Effector memory CD4-positive, alpha-beta T cell (primary cell): ENCODE measurements around the gene EPB41L4A.
A peak's percentile ranks its signal among the peaks of the same experiment; 100 is the strongest.

Experiments used
- DNase-seq, 3 donors: peaks; one replicate each; pipeline ENCODE4 v3.0.0-alpha.2; 2020
- H3K27ac ChIP-seq: 2 replicates; pipeline ENCODE4 v1.7.0; 2013; ENCODE audit warnings: mild to moderate bottlenecking, low read length, moderate library complexity; ENCODE audit not compliant: insufficient read depth, poor library complexity, severe bottlenecking
- H3K27me3 ChIP-seq: replicated peaks from 2 replicates; pipeline ENCODE4 v1.7.0; 2013; ENCODE audit warnings: mild to moderate bottlenecking, low read length; ENCODE audit not compliant: insufficient read depth, control insufficient read depth, poor library complexity, severe bottlenecking
- H3K36me3 ChIP-seq: 2 replicates; pipeline ENCODE4 v1.7.0; 2013; ENCODE audit warnings: mild to moderate bottlenecking, low read length, moderate library complexity; ENCODE audit not compliant: control insufficient read depth, insufficient read depth
- H3K4me1 ChIP-seq: 2 replicates; pipeline ENCODE4 v1.7.0; 2013; ENCODE audit warnings: low read length, mild to moderate bottlenecking; ENCODE audit not compliant: control insufficient read depth, insufficient read depth, poor library complexity, severe bottlenecking
- H3K4me3 ChIP-seq: 2 replicates; pipeline ENCODE4 v1.7.0; 2013; ENCODE audit warnings: low read length, low read depth, mild to moderate bottlenecking; ENCODE audit not compliant: insufficient read depth, poor library complexity, severe bottlenecking
- H3K9me3 ChIP-seq: 2 replicates; pipeline ENCODE4 v1.7.0; 2013; ENCODE audit warnings: mild to moderate bottlenecking, low read length, moderate library complexity; ENCODE audit not compliant: control insufficient read depth

Gene EPB41L4A

GRCh38 chr5:112186401-112186990, 232.6 kb downstream of the EPB41L4A start:
- Histone ChIP-seq H3K27ac (no peak overlapping the region), H3K36me3 (no peaks in the 10 kb centered on the region), H3K4me3 (no peak overlapping the region), H3K4me1 (no peaks in the 10 kb centered on the region), H3K27me3 (no peaks in the 10 kb centered on the region), H3K9me3 (no peaks in the 10 kb centered on the region)
- no peak for DNase-seq

GRCh38 chr5:112183874-112184273, 235.2 kb downstream of the EPB41L4A start:
- no peak overlapping the region for H3K27ac ChIP-seq
- no peaks in the 10 kb centered on the region for H3K36me3 ChIP-seq
- no peaks in the 10 kb centered on the region for H3K4me1 ChIP-seq
- no peaks in the 10 kb centered on the region for H3K27me3 ChIP-seq
- H3K4me3 ChIP-seq: no peak overlapping the region
- no peak for DNase-seq
- no peaks in the 10 kb centered on the region for H3K9me3 ChIP-seq

- no peaks in the 10 kb centered on the region for H3K36me3 ChIP-seq
- no peaks in the 10 kb centered on the region for H3K27me3 ChIP-seq
- H3K27ac ChIP-seq: no peak overlapping the region
- H3K4me1 ChIP-seq: no peaks in the 10 kb centered on the region
- no peaks in the 10 kb centered on the region for H3K9me3 ChIP-seq
- DNase-seq: no peak
- no peak overlapping the region for H3K4me3 ChIP-seq
Measured at GRCh38 chr5:112183103-112183711, 235.9 kb downstream of the EPB41L4A start.

- no peaks in the 10 kb centered on the region for H3K9me3 ChIP-seq
- no peak for DNase-seq
- H3K36me3 ChIP-seq: no peaks in the 10 kb centered on the region
- H3K4me3 ChIP-seq: no peak overlapping the region
- no peaks in the 10 kb centered on the region for H3K27me3 ChIP-seq
- no peak overlapping the region for H3K27ac ChIP-seq
- H3K4me1 ChIP-seq: peaks cover 3% of the 10 kb centered on the region
Measured at GRCh38 chr5:112179290-112179689, 239.8 kb downstream of the EPB41L4A start.

GRCh38 chr5:112174959-112175594, 244.0 kb downstream of the EPB41L4A start:
- DNase-seq: peak in 1 of 3 donors; percentile 9
- no peak overlapping the region for H3K27ac ChIP-seq
- H3K9me3 ChIP-seq: no peaks in the 10 kb centered on the region
- no peak overlapping the region for H3K4me3 ChIP-seq
- no peaks in the 10 kb centered on the region for H3K27me3 ChIP-seq
- H3K4me1 ChIP-seq: peaks cover 3% of the 10 kb centered on the region
- no peaks in the 10 kb centered on the region for H3K36me3 ChIP-seq

- Histone ChIP-seq H3K27me3 (no peaks in the 10 kb centered on the region), H3K36me3 (peaks cover 36% of the 10 kb centered on the region), H3K4me1 (peaks cover 12% of the 10 kb centered on the region), H3K27ac (no peak overlapping the region), H3K4me3 (no peak overlapping the region), H3K9me3 (no peaks in the 10 kb centered on the region)
- DNase-seq: no peak
Measured at GRCh38 chr5:112165897-112166737, 253.0 kb downstream of the EPB41L4A start.

GRCh38 chr5:112165399-112165798, 253.7 kb downstream of the EPB41L4A start:
- H3K27me3 ChIP-seq: no peaks in the 10 kb centered on the region
- H3K4me3 ChIP-seq: no peak overlapping the region
- no peaks in the 10 kb centered on the region for H3K9me3 ChIP-seq
- DNase-seq: no peak
- H3K4me1 ChIP-seq: peaks cover 15% of the 10 kb centered on the region
- no peak overlapping the region for H3K27ac ChIP-seq
- peaks cover 36% of the 10 kb centered on the region for H3K36me3 ChIP-seq

- H3K4me3 ChIP-seq: no peak overlapping the region
- H3K36me3 ChIP-seq: peaks cover 36% of the 10 kb centered on the region
- no peaks in the 10 kb centered on the region for H3K9me3 ChIP-seq
- H3K27ac ChIP-seq: no peak overlapping the region
- peaks cover 15% of the 10 kb centered on the region for H3K4me1 ChIP-seq
- no peak for DNase-seq
- no peaks in the 10 kb centered on the region for H3K27me3 ChIP-seq
Measured at GRCh38 chr5:112163435-112163834, 255.6 kb downstream of the EPB41L4A start.

GRCh38 chr5:112161392-112161748, 257.7 kb downstream of the EPB41L4A start:
- Histone ChIP-seq H3K4me1 (peaks cover 15% of the 10 kb centered on the region), H3K27me3 (no peaks in the 10 kb centered on the region), H3K4me3 (peak overlapping the region; percentile 82), H3K9me3 (no peaks in the 10 kb centered on the region), H3K27ac (peak overlapping the region; percentile 73), H3K36me3 (peaks cover 33% of the 10 kb centered on the region)
- no peak for DNase-seq
